IMR-90 (cell line): ENCODE data around the gene RMI2.
A peak's percentile ranks its signal among the peaks of the same experiment; 100 is the strongest.

Experiments
- NFE2L2 ChIP-seq: fragments of 150-350 bp; IDR thresholded peaks from 2 replicates; pipeline ENCODE4 v1.6.1; 2016; ENCODE audit warnings: low read depth, mild to moderate bottlenecking, low read length
- RAD21 ChIP-seq: IDR thresholded peaks from 2 replicates; pipeline ENCODE4 v1.6.1; 2012; ENCODE audit warnings: low read length, improper control_type of control experiment
- USF2 ChIP-seq: fragments of 150-350 bp; IDR thresholded peaks from 2 replicates; pipeline ENCODE4 v1.6.1; 2017; ENCODE audit warnings: mild to moderate bottlenecking, antibody characterized with exemption, low read length, low read depth
- TF ChIP-seq, protein P1 (sequence below): conservative IDR thresholded peaks from 2 replicates; pipeline ENCODE4 v1.5.1; 2012; ENCODE audit warnings: mild to moderate bottlenecking, low read depth, low read length, improper control_type of control experiment
- TF ChIP-seq, protein P2 (sequence below): fragments of 150-350 bp; IDR thresholded peaks from 2 replicates; pipeline ENCODE4 v1.6.1; 2016; ENCODE audit warnings: low read depth, mild to moderate bottlenecking, low read length, moderate library complexity, borderline replicate concordance

- TF ChIP-seq, protein P1, sequence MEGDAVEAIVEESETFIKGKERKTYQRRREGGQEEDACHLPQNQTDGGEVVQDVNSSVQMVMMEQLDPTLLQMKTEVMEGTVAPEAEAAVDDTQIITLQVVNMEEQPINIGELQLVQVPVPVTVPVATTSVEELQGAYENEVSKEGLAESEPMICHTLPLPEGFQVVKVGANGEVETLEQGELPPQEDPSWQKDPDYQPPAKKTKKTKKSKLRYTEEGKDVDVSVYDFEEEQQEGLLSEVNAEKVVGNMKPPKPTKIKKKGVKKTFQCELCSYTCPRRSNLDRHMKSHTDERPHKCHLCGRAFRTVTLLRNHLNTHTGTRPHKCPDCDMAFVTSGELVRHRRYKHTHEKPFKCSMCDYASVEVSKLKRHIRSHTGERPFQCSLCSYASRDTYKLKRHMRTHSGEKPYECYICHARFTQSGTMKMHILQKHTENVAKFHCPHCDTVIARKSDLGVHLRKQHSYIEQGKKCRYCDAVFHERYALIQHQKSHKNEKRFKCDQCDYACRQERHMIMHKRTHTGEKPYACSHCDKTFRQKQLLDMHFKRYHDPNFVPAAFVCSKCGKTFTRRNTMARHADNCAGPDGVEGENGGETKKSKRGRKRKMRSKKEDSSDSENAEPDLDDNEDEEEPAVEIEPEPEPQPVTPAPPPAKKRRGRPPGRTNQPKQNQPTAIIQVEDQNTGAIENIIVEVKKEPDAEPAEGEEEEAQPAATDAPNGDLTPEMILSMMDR: peak; percentile 77
- TF ChIP-seq RAD21 (peak; percentile 80), NFE2L2 (no peak), USF2 (no peak)
- TF ChIP-seq, protein P2, sequence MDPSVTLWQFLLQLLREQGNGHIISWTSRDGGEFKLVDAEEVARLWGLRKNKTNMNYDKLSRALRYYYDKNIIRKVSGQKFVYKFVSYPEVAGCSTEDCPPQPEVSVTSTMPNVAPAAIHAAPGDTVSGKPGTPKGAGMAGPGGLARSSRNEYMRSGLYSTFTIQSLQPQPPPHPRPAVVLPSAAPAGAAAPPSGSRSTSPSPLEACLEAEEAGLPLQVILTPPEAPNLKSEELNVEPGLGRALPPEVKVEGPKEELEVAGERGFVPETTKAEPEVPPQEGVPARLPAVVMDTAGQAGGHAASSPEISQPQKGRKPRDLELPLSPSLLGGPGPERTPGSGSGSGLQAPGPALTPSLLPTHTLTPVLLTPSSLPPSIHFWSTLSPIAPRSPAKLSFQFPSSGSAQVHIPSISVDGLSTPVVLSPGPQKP: no peak
Measured at GRCh38 chr16:11356573-11357331, 11.5 kb downstream of the RMI2 start.
